Ovary (tissue), 9 donors: ENCODE data around the gene CCDC97. TPM values are rescaled to one million over a fixed set of nuclear protein-coding genes. Genes with fewer than 3 reads are reported as not detected.

ENCODE experiments used
- DNase-seq, 5 donors: peaks; one replicate each; pipeline ENCODE4 v3.0.0-alpha.2; 2019 to 2020
- H3K27ac ChIP-seq, 2 donors: fragments of 200-600 bp; one replicate each; pipeline versions ENCODE4 v1.5.1 to v1.8.0; 2019 to 2022
- H3K27me3 ChIP-seq: fragments of 200-600 bp; one replicate; pipeline ENCODE4 v1.8.0; 2022
- H3K36me3 ChIP-seq: fragments of 200-600 bp; sonication (generic); one replicate; pipeline ENCODE4 v1.5.1; 2019
- H3K4me1 ChIP-seq: one replicate; pipeline ENCODE4 v1.8.1; 2013; ENCODE audit warnings: mild to moderate bottlenecking, moderate library complexity; ENCODE audit not compliant: insufficient read depth
- H3K4me3 ChIP-seq: fragments of 200-600 bp; sonication (generic); one replicate; pipeline ENCODE4 v1.5.1; 2017
- H3K9me3 ChIP-seq, 2 donors: fragments of 200-600 bp in 1 of 2; sonication (generic) in 1 of 2; one replicate each; pipeline versions ENCODE4 v1.5.1 to v1.8.1; 2013 to 2019; ENCODE audit warnings: mild to moderate bottlenecking in 1 of 2, moderate library complexity in 1 of 2
- EP300 ChIP-seq: sonication (generic); formaldehyde crosslinking; IDR thresholded peaks from one replicate; pipeline ENCODE4 v1.6.1; 2017; ENCODE audit warnings: antibody characterized with exemption
- POLR2A ChIP-seq: fragments of 450-650 bp; IDR thresholded peaks from one replicate; pipeline ENCODE4 v1.6.1; 2017; ENCODE audit warnings: antibody characterized with exemption, mild to moderate bottlenecking, moderate library complexity
- WGBS, 3 donors: extraction: QIAGEN DNeasy Blood & Tissue Kit in 1 of 3; methylation state at CpG; one replicate each; pipeline versions ENCODE4 v1.1.5 to v1.1.7; 2013 to 2017; 5-methylcytosine and 5-hydroxymethylcytosine counted together
- intact Hi-C, 4 donors: fragments of 100-400 bp; cut with DNase I; formaldehyde crosslinking; loops; one replicate each; pipeline versions ENCODE4 v1.11.0 to v1.15.1; 2022 to 2023
- polyA plus RNA-seq, 2 donors: library from polyadenylated mRNA; stranded (reverse); fragments of 200-250 nt in 1 of 2; fragments of 350-450 nt in 1 of 2; fragmentation: Illumina TruSeq in 1 of 2; extraction: RNeasy Lipid Tissue Mini Kit (QIAGEN cat#74804) in 1 of 2; gene quantifications; one replicate each; pipeline ENCODE4 v1.2.3, GENCODE V29; 2013 to 2014
- total RNA-seq, 7 donors: library from RNA; depleted of rRNA in 2 of 7; stranded (reverse); fragments of >200 nt in 2 of 7; fragmentation: NEBNext Ultra II Directional in 3 of 7; extraction: Animal tissue kit (Norgen Biotek cat#: 25700) in 3 of 7; gene quantifications; one replicate each; pipeline versions ENCODE4 v1.1.0 to v1.2.4, GENCODE V29; 2016 to 2023
- TF ChIP-seq, protein P1 (sequence below), 3 donors: fragments of 450-650 bp in 2 of 3; fragments of 200-600 bp in 1 of 3; IDR thresholded peaks; one replicate each; pipeline versions ENCODE4 v1.5.1 to v1.8.0; 2016 to 2022; ENCODE audit warnings: antibody characterized with exemption in 3 of 3, mild to moderate bottlenecking in 1 of 3
- donor health status: DM: no; HTN: no; CAD: no; lungs with moderate emphysema.
- donor health status: DM: no; HTN: no; CAD: no.
- donor health status: Bipolar disorder and iron deficiency.
- donor health status: DM: yes; HTN: yes; CAD: no.
- donor health status: DM: no; HTN: no; CAD: no.
- donor health status: DM: yes; HTN: yes; CAD: no.

Gene CCDC97
- total and polyA plus RNA-seq, 9 donors: 12.8 to 46.1 (median 29.5) TPM

DNA sequence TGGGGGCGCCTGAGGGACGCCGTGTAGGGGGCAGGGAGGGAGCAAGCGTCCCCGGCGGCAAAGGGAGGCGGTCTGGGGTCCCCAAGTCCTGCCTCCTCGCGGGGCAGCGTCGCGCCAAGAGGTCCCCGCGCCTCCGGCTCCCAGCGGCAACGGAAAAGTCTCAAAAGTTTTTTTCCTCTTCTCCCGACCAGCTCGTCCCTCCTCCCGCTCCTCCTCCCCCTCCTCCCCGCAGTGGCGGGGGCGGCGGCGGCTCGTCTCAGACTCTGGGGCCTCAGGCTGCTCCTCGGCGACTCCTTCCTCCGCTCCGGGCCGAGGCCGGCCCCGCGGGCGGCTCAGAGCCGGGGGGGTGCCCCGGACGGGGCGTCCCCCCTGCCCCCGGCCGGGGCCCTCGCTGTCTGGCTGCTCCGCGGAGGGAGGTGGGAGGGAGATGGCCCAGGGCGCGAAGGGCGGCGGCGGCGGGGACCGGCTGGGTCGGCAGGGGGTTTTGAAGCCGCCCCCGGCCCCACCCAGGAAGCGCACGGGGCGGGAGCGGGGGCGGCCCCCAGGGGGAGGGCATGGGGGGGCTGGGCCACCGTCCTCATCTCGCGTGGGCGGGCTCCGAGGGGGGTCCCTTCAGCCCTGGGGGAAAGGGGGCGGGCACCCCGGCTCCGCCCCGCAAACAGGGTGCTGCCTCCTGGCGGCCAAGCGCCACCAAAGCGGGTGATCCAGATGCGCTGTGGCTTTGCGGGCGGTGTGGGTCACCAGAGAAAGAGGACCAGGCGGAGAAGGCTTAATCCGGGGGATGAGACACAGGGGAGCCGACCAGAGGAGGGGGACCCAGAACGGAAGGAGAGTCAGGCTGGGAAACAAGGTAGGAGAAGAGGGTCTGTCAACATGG is 43.7 kb downstream of the CCDC97 start, which contains the start of gene TGFB1:
TGFB1 (minus strand) TSS at position 457 of the 877 bp plus-strand sequence. CDS start 878 bp downstream, outside the sequence.
- no peaks in the 10 kb centered on the region for H3K27me3 ChIP-seq
- no peaks in the 10 kb centered on the region for H3K9me3 ChIP-seq
- peak within 1 kb of the TSS; percentile 60 for H3K4me3 ChIP-seq
- peaks cover 12% of the 10 kb centered on the region for H3K4me1 ChIP-seq
- TF ChIP-seq POLR2A (peak; percentile 57), EP300 (no peak)
- TF ChIP-seq, protein P1, sequence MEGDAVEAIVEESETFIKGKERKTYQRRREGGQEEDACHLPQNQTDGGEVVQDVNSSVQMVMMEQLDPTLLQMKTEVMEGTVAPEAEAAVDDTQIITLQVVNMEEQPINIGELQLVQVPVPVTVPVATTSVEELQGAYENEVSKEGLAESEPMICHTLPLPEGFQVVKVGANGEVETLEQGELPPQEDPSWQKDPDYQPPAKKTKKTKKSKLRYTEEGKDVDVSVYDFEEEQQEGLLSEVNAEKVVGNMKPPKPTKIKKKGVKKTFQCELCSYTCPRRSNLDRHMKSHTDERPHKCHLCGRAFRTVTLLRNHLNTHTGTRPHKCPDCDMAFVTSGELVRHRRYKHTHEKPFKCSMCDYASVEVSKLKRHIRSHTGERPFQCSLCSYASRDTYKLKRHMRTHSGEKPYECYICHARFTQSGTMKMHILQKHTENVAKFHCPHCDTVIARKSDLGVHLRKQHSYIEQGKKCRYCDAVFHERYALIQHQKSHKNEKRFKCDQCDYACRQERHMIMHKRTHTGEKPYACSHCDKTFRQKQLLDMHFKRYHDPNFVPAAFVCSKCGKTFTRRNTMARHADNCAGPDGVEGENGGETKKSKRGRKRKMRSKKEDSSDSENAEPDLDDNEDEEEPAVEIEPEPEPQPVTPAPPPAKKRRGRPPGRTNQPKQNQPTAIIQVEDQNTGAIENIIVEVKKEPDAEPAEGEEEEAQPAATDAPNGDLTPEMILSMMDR (IDR thresholded peaks at IDR 0.05): peak; percentile 80 to 91 (median 89)
- peak; percentile 80 to 89 (median 87) for DNase-seq
- intact Hi-C loops: loop anchor here in 2 of 4 donors (2.0 to 5.0 kb wide), 2 partner anchors 29 to 41 kb away; partner anchors contain the start of gene CCDC97 (in 1 of the 2)
- whole genome bisulfite sequencing, 3 donors: 0 to 1% (median 1%) methylated on average over 53 to 78 of the region's 78 CpGs
- H3K27ac ChIP-seq: peak within 1 kb of the TSS; percentile 65 to 77
- no peaks in the 10 kb centered on the region for H3K36me3 ChIP-seq

DNA sequence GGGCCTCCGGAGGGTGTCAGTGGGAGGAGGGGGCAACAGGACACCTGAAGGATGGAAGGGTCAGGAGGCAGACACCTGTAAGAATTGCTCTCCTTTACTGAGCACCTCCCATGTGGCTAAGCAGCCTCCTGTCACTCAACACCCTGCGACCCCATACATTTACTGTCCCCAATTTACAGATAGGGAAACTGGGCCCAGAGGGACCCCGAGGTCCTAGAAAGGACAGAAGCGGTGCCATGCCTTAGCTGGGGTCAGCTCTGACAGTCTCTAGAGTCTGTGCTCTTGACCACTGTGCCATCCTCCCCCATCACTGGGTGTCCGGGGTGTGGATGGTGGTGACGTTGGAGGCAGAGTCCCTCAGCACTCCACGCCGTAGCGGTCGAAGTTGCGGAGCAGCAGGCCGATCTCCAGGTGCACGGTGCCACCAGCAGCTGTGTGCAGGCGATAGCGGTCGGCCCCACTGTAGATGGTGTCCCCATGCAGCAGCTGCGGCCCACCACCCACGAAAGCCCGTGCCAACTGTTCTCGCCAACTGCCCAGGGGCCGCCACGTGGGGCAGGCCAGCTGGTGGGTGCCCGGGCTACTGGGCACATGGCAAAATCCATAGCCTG is 44.5 kb downstream of the CCDC97 start:
- 85 to 90% (median 86%) methylated on average over 23 of the region's 23 CpGs for WGBS, 3 donors
- intact Hi-C loops: loop anchor here in 1 of 4 donors (5.0 kb wide), 1 partner anchor 42 kb away; the partner anchor contains the start of gene CCDC97
- DNase-seq: peak in 4 of 5 donors; percentile 42 to 56 (median 56)
- Histone ChIP-seq H3K4me1 (peaks cover 12% of the 10 kb centered on the region), H3K36me3 (no peaks in the 10 kb centered on the region), H3K27me3 (no peaks in the 10 kb centered on the region), H3K27ac (peak overlapping the region; percentile 65 to 73), H3K9me3 (no peaks in the 10 kb centered on the region), H3K4me3 (peak overlapping the region; percentile 60)
- no peak for TF ChIP-seq EP300
- no peak for TF ChIP-seq POLR2A
- TF ChIP-seq, protein P1 (IDR thresholded peaks at IDR 0.05): no peak

DNA sequence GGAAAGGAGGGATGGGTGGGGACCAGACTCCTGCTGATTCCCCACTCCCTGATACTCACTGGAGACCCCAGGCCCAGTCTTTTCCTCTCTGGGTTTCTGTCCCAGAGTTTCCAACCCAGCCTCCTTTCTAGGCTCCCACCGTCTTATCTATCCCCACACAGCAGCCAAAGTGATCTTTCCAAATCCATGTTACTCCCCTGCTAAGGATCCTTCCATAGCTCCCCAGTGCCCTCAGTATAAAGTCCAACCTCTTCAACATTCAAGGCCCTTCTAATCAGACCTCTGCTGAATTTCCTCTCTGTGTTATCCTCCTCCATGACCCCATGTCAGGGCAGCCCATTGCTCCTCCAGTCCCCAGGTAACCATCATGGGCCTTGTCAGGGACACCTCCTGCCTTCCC is 45.1 kb downstream of the CCDC97 start:
- Histone ChIP-seq H3K27ac (no peak overlapping the region), H3K9me3 (no peaks in the 10 kb centered on the region), H3K27me3 (no peaks in the 10 kb centered on the region), H3K4me1 (peaks cover 11% of the 10 kb centered on the region), H3K4me3 (no peak overlapping the region), H3K36me3 (no peaks in the 10 kb centered on the region)
- WGBS, 3 donors: 85 to 97% (median 96%) methylated on average over 1 of the region's 1 CpG
- intact Hi-C loops: no loop called here
- TF ChIP-seq, protein P1 (IDR thresholded peaks at IDR 0.05): no peak
- TF ChIP-seq EP300: no peak
- TF ChIP-seq POLR2A: no peak
- no peak for DNase-seq

DNA sequence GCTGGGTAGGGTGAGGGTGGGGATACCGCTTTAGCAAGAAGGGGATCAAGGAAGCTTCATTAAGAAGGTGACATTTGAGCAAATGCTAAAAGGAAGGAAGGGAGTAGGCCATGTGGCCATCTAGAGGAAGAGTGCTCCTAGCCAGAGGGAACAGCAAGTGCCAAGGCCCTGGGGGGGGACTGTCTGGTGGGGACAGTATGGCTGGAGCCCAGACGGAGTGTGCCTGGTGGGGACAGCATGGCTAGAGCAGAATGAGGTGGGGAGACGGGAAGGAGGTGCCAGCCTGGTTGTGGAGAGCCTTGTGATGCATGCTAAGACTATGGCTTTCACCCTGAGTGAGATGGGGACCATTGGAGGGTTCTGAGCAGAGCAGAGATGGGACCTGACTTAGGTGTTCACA is 45.8 kb downstream of the CCDC97 start:
- H3K4me1 ChIP-seq: peaks cover 10% of the 10 kb centered on the region
- H3K27ac ChIP-seq: no peak overlapping the region
- H3K9me3 ChIP-seq: no peaks in the 10 kb centered on the region
- intact Hi-C loops: no loop called here
- no peak for DNase-seq
- no peak overlapping the region for H3K4me3 ChIP-seq
- 78 to 90% (median 88%) methylated on average over 3 of the region's 3 CpGs for WGBS, 3 donors
- no peaks in the 10 kb centered on the region for H3K36me3 ChIP-seq
- TF ChIP-seq, protein P1 (IDR thresholded peaks at IDR 0.05): no peak
- TF ChIP-seq EP300 (no peak), POLR2A (no peak)
- H3K27me3 ChIP-seq: no peaks in the 10 kb centered on the region
